Activated naive CD4-positive, alpha-beta T cell treated with anti-CD3 and anti-CD28 coated beads, Interleukin-2, amount 50 U/mL, for 72 hours (primary cell): Measurements from ENCODE around the gene SULT1C4. TPM values are rescaled to one million over a fixed set of nuclear protein-coding genes. Genes with fewer than 3 reads are reported as not detected.
"Not testable (repeated sequence)": the region's sequence is repeated elsewhere in the genome, so short reads cannot be mapped to it uniquely, and the experiment has no call there.

Source experiments
- ATAC-seq, 2 donors: fragments of 150-1000 bp; cut with Tn5 transposase; 2 replicates each; pipeline ENCODE4 v1.10.0; 2021; ENCODE audit warnings: mild to moderate bottlenecking in 2 of 2, moderate library complexity in 2 of 2
- DNase-seq, 2 donors: peaks; one replicate each; pipeline ENCODE4 v3.0.0; 2021 to 2022; ENCODE audit warnings: low spot score in 2 of 2
- H3K27ac Mint-ChIP-seq, 2 donors: one replicate each; pipeline ENCODE4 v1.8.0; 2022; ENCODE audit warnings: mild to moderate bottlenecking in 2 of 2, mixed read lengths in 2 of 2
- H3K36me3 Mint-ChIP-seq, 2 donors: one replicate each; pipeline ENCODE4 v1.8.0; 2022; ENCODE audit warnings: mixed read lengths in 2 of 2
- H3K9me3 Mint-ChIP-seq, 2 donors: one replicate each; pipeline ENCODE4 v1.8.0; 2022; ENCODE audit warnings: mixed read lengths in 2 of 2
- total RNA-seq, 2 donors: library from RNA; stranded (reverse); gene quantifications; one replicate each; pipeline ENCODE4 v1.2.3, GENCODE V29; 2022

The SULT1C4 gene
- total RNA-seq: not detected

DNA sequence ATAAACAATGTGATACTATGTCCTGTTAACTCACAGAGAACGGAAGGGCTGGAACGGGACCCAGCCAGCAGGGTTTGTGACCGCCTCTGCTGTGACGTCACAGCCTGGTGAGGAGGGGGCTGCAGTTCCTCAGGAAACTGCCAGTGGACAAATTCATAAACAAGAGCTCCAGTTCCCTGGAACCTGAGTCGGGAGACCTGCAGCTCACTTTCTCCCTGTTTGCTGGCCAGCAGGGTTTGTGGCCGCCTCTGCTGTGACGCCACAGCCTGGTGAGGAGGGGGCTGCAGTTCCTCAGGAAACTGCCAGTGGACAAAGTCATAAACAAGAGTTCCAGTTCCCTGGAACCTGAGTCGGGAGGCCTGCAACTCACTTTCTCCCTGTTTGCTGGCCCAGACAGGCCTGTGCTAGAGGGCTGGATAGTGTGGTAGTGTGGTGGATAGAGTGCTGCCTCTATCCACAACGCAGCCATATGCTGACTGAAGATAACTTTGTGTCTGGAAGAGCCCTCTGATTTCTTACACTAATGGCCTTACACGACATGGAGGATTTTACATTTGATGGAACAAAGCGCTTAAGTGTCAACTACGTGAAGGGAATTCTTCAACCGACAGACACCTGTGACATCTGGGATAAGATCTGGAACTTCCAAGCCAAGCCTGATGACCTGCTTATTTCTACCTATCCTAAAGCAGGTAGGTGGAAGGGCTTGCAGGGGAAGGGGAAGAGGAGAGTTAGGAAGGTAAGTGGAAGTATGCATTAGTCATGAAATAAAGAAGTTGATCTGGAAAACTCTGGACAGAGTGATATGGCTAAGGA is at the start of gene SULT1C4:
TSS of gene SULT1C4 (plus strand) at position 140 of the 816 bp plus-strand sequence. CDS start at position 524, 384 bp downstream.
- DNase-seq: no peak
- ATAC-seq: no peak
- peak within 1 kb of the TSS in 1 of 2 donors; percentile 29 for H3K27ac Mint-ChIP-seq
- H3K9me3 Mint-ChIP-seq: no peaks in the 10 kb centered on the region
- H3K36me3 Mint-ChIP-seq: no peaks in the 10 kb centered on the region

DNA sequence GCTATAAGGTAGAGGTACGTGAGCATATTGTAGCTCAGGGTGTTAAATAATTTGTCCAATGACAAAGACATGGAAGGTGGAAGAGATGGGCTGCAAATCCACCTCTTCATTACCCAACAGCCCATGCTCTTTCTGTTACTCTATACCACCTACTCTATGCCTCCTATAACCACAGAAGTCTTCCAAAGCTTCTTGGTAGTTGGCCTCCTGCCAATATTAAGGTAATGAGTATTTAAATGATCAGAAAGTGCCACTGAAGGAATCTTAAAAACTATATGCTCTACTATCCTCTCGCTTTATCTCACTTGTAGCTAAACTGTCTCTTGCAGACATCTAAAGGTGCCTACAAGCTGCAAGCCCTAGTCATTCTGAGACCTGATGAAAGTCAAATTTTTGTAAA is 48.0 kb upstream of the SULT1C4 start:
- no peak for DNase-seq
- ATAC-seq: no peak
- H3K27ac Mint-ChIP-seq: no peak overlapping the region
- peaks cover 0 to 5% of the 10 kb centered on the region in 2 donors for H3K9me3 Mint-ChIP-seq
- H3K36me3 Mint-ChIP-seq: no peaks in the 10 kb centered on the region

DNA sequence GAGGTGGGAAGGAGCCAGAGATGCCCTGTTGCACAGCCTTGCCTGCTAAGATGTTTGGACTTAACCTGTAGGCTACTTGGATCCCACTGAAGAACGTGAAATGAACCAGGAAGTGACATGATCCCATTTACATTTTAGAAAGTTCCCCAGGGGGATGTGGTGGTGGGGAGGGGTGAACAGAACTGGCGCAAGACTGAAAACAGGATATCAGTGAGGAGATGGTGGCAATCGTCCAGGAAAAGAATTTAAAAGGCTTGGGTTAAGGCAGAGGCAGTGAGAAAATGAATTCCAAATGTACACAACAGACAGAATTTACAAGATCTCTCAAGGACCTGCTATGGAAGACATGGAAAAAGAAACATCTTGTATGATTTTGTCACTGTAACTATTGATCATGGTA is 46.8 kb upstream of the SULT1C4 start:
- Mint-ChIP-seq H3K27ac (no peak overlapping the region), H3K9me3 (peaks cover 0 to 5% of the 10 kb centered on the region in 2 donors), H3K36me3 (no peaks in the 10 kb centered on the region)
- ATAC-seq: no peak
- DNase-seq: no peak

DNA sequence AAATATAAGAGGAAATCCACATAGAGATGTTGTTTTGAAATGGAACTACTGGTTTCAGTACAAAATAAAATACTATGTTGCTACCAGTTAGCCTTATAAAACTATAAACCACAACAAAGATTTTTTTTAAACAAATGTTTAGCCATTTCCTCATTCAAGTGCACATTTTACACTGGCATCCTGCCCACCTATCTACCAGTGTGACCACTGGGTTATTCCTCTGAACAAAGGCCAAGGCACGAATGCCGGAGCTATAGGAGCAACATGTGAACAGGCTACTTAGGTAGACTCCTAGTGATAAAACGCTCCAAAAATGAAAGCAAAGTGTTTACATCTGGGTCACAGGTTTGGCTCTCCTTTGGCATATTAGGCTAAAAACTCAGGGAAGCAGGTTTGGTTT is 31.8 kb upstream of the SULT1C4 start:
- Mint-ChIP-seq H3K9me3 (no peaks in the 10 kb centered on the region), H3K36me3 (no peaks in the 10 kb centered on the region), H3K27ac (no peak overlapping the region)
- ATAC-seq (no peak), DNase-seq (no peak)

DNA sequence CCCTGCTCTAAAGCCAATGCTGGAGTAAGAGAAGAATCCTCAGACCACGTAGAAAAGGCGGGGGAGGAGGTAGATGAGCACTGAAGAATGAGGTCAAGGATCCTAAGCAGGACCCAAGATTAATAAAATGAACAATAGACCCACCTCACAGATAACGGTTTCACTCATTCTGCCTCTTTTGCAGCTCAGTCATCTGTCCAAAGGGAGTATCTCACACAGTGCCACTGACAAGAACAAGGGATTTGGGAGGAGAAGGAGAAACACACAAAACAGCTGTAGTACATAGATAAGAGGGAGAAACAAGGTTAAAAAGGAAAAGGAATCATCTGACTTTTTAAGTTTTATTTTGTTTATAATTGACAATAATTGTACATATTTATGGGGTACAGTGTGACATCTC is 30.9 kb upstream of the SULT1C4 start:
- DNase-seq (no peak), ATAC-seq (no peak)
- Mint-ChIP-seq H3K36me3 (no peaks in the 10 kb centered on the region), H3K9me3 (no peaks in the 10 kb centered on the region), H3K27ac (no peak overlapping the region)

DNA sequence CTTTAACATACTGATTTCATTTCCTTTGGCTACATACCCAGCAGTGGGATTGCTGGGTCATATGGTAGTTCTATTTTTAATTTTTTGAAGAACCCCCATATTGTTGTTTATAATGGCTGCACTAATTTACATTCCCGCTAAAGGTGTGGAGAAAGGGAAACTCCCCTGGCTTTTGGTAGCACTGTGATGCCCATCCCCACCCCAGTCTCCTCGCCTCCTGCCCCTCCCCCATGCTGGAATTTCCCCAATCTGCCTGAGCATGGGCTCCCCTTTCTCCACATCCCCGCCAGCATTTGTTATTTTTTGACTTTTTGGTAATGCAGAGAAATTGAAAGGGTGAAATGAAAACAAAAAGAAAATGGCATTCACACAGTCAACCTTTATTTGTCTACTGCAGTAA is 30.0 kb upstream of the SULT1C4 start:
- DNase-seq (no peak), ATAC-seq (no peak)
- no peaks in the 10 kb centered on the region for H3K9me3 Mint-ChIP-seq
- no peaks in the 10 kb centered on the region for H3K36me3 Mint-ChIP-seq
- H3K27ac Mint-ChIP-seq: no peak overlapping the region

DNA sequence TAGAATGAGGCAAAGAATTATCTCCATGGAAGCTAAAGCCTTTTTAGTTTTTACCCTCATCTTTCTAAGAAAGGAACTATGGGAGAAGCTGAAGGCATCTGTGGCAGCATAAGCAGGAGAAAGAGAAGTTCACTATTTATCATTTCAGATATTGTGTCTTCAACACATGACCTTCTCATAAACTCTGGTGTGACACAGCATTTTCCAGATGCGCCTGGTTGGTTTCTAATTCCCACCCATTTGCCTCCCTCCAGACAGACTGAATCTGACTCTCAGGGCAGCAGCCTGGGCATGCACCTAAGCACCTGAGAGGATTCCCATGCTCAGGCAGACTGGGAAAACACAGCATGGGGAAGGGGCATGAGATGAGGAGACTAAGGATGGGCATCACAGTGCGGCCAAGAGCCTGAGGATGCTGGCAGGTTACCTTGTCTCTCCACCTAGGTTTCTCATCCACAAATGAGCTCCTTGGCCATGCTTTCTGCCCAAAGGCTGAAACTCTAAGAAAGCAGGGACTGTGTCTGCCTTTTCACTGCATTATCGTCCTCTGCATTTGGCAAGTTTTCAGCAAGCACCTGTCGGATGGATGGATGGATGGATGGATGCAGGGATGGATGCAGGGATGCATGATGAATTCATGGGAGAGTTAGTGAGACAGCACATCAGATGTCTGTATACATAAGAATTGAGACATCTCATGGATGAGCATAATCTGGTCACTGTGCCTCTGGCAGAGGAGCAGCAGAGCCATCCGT is 28.8 kb upstream of the SULT1C4 start:
- DNase-seq: no peak
- no peaks in the 10 kb centered on the region for H3K36me3 Mint-ChIP-seq
- no peak overlapping the region for H3K27ac Mint-ChIP-seq
- no peak for ATAC-seq
- H3K9me3 Mint-ChIP-seq: no peaks in the 10 kb centered on the region

DNA sequence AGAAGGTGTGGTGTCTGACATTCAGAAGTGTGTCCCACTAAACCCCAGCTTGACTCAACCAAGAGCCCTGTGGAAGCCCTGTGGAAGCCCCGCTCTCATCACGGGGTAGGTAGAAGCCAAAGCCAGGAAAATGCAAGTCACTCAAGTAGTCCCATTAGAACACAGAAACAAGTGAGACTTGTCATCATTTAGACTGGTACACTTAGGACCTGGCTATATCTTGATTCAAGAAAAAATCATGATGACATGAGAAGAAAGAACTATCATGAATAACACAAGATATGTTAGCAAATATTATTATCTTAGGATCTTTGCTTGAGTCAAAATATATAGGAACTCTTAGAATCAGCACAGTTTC is 28.2 kb upstream of the SULT1C4 start:
- Mint-ChIP-seq H3K27ac (no peak overlapping the region), H3K36me3 (no peaks in the 10 kb centered on the region), H3K9me3 (no peaks in the 10 kb centered on the region)
- DNase-seq (no peak), ATAC-seq (no peak)

DNA sequence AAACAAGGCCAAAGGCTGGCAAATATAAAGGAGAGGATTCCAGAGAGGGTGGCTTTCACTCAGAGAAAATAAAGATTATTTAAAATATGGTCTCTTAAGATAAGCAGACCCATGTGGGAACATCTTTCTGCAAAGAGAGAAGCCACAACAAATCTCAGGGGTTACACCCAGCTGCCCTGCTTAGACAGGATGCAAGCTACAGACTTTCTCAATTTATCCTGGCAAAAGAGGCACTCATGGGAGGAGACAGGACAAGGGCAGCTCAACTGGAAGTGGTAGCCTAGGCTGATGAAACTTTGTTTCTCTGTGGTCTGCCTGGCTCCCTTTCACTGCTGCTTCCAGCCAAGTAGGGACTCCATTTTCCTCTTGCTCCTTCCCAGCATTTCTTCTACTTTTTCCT is 25.9 kb upstream of the SULT1C4 start:
- H3K27ac Mint-ChIP-seq: no peak overlapping the region
- H3K9me3 Mint-ChIP-seq: no peaks in the 10 kb centered on the region
- ATAC-seq (no peak), DNase-seq (no peak)
- H3K36me3 Mint-ChIP-seq: no peaks in the 10 kb centered on the region

DNA sequence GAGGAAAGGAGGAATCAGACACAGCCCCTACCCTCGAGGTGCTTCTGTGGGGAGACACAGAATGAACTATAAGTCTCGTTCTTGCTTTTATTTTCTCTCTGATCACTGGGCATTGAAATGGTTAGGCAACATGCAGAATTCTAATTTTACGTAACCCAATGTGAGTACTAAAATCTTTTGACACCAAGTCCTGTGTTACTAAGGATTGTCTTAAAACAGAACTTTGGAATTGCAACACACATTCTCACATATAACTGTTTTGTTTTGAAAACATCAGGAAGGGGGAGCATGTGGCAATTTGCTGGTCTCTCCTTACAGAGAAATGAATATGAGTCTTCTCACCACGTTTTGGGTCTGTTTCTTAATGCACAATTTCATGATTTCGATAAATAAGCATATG is 23.6 kb upstream of the SULT1C4 start:
- no peak for DNase-seq
- Mint-ChIP-seq H3K36me3 (no peaks in the 10 kb centered on the region), H3K27ac (no peak overlapping the region), H3K9me3 (no peaks in the 10 kb centered on the region)
- ATAC-seq: no peak

DNA sequence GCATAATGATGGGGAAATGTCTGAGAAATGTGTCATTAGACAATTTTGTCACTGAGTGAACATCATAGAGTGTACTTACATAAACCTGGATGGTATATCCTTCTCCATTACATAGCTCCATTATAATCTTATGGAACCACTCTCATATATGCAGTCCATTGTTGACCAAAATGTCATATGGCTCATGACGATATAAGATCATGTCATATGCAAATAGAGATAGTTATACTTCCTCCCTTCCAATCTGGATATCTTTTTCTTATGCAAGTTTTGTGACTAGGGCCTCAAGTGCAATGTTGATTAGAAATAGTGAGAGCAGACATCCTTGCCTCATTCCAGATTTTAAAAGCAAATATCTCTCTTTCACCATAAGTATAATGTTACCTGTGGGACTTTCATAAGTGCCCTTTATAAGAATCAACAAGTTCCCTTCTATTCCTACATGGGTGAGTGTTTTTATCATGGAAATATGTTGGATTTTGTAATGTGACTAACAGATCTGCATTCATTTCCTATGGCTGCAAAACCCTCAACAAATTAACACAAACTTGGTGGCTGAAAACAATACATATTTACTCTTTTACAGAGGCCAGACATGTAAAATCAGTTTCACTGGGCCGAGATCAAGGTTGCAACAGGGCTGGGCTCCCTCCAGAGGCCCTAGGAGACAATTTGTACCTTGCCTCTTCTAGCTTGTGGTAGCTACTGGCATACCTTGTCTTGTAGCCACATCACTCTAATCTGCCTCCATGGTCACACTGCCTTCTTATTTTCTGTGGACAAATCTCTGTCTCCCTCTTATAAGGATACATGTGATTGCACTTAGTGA is 21.6 kb upstream of the SULT1C4 start:
- Mint-ChIP-seq H3K36me3 (no peaks in the 10 kb centered on the region), H3K27ac (no peak overlapping the region), H3K9me3 (no peaks in the 10 kb centered on the region)
- DNase-seq (no peak), ATAC-seq (no peak)

DNA sequence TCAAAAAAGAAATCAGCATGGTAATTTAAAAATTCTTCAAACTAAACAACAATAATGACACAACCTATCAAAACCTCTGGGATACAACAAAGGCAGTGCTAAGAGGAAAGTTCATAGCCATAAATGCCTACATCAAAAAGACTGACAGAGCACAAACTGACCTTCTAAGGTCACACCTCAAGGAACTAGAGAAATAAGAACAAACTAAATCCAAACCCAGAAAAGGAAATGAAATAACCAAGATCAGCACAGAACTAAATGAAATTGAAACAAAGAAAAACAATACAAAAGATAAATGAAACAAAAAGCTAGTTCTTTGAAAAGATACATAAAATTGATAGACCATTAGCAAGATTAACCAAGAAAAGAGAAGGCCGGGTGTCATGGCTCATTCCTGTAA is 18.4 kb upstream of the SULT1C4 start:
- not testable (repeated sequence) for ATAC-seq, H3K36me3 Mint-ChIP-seq, H3K27ac Mint-ChIP-seq, DNase-seq, H3K9me3 Mint-ChIP-seq

DNA sequence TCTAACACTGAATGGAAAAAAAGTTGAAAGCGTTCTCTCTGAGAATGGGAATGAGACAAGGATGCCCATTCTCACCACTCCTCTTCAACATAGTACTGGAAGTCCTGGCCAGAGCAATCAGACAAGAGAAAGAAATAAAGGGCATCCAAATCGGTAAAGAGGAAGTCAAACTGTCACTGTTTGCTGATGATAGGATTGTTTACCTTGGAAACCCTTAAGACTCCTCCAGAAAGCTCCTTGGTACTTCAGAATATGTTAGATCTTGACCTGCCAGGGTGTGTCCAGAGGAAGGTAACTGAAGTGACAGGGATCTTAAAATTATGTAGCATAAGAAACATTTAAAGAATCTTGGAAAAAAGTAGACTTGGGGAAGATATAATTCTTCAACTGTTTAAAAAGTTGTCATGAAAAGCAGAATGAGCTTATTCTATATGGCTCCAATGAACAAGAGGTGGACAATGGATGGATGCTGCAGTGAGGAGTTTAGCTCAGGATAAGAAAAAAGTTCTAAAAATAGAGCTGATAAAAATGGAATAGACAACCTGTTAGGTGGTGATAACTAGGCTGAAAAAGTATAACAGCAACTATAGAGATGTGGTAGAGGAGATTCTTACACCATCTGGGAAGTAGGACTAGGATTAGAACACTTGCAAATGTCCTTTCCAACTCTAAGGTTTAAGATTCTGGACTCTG is 16.8 kb upstream of the SULT1C4 start:
- Mint-ChIP-seq H3K27ac (no peak overlapping the region), H3K9me3 (no peaks in the 10 kb centered on the region), H3K36me3 (no peaks in the 10 kb centered on the region)
- DNase-seq (no peak), ATAC-seq (no peak)

DNA sequence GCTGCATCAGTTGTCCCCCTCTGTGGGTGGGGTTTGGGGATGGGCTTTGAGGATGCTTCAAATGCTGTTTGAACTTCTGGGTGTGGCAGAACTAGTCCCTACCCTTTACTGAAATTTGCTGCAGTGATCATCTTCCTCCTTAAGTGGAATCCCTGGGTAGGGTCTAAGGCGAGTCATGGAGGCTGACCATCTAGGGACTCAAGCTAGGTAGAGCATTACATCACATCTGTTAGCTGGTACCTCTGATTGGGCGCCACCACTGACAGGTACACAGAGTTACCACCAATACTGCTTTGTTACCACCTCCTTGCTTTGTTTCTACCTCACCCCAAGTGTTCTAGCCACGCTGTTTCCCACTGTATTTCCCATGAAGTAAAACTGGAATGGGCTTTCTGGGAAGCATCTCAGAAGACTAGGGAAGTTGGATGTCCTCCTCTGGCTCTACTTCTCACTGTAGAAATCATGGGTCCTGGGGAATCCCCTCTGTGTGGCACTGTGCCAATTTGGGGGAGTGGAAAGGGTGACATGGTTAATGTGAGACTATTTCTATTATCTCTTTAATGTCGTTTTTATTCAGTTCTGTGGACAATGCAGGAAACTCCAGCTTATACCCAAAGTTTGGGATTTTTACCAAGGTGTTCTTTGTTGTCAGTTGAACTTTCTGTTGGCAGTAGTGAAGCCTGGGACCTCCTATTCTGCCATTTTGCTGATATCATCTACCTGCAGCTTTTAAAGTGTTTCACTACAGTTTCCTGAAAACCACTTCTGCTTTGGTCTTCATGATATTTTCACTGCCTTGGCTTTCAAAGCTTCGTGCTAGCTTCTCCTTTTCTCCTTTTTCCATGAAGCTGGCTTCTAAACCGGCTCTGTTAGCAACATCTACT is 14.5 kb upstream of the SULT1C4 start:
- Mint-ChIP-seq H3K36me3 (no peaks in the 10 kb centered on the region), H3K9me3 (no peaks in the 10 kb centered on the region), H3K27ac (no peak overlapping the region)
- ATAC-seq (peak in 1 of 2 donors; percentile 14), DNase-seq (no peak)

DNA sequence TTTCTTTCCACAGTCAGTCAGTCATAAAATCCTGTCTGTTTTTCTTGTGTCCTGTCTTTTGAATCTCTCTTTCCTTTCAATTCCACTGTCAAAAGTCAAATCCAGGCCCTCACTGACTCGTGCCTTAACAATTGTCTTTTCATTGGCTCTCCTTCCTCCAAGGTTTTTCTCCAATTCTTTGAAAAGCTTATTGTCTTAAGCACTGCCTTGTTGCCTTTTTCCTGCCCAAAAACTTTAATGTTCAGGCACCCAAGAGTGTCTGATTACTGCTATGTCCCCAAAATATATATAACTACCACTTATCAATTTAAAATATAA is 13.9 kb upstream of the SULT1C4 start:
- no peaks in the 10 kb centered on the region for H3K36me3 Mint-ChIP-seq
- ATAC-seq (no peak), DNase-seq (no peak)
- H3K27ac Mint-ChIP-seq: no peak overlapping the region
- no peaks in the 10 kb centered on the region for H3K9me3 Mint-ChIP-seq

DNA sequence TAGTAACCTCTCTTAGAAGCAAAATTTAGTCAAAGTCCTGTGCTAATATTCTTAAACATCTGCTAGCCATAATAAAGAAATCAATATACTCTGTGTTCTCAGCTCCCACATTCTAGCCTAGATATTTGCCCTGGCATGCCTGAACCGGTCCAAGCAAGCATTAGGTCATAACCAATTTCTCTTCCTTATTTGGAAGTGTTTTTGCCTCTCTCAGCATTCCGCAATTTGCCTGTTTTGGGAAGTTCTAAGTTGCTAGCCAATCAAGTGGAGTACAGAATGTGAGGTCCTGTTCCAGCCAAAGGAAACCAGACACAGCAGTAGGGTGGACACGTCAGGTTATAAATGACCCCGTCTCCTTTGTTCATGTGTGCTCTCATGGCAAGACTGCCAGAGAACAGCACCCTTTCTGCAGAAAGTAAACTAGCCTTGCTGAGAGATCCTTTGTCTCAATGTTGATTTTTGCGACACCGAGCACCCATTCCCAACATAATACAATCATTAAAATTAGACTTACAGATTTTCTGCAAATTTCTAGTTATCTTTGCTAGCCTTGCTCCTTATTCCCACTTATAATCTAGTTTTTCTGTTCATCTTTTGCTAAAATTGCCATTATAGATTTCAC is 13.0 kb upstream of the SULT1C4 start:
- H3K9me3 Mint-ChIP-seq: no peaks in the 10 kb centered on the region
- no peaks in the 10 kb centered on the region for H3K36me3 Mint-ChIP-seq
- no peak overlapping the region for H3K27ac Mint-ChIP-seq
- ATAC-seq (no peak), DNase-seq (no peak)
